Ascending aorta (tissue), 2 donors: ENCODE results near the gene CDCA5. TPM values are rescaled to one million over a fixed set of nuclear protein-coding genes. Genes with fewer than 3 reads are reported as not detected.

Experiments
- DNase-seq, 2 donors: peaks; one replicate each; pipeline ENCODE4 v3.0.0-alpha.2; 2019; ENCODE audit warnings: low spot score in 2 of 2
- H3K27ac ChIP-seq, 2 donors: fragments of 200-600 bp; sonication (generic); one replicate each; pipeline ENCODE4 v1.5.1; 2016 to 2017; ENCODE audit warnings: mild to moderate bottlenecking in 1 of 2
- H3K27me3 ChIP-seq: fragments of 200-600 bp; sonication (generic); one replicate; pipeline ENCODE4 v1.5.1; 2017
- H3K36me3 ChIP-seq, 2 donors: fragments of 200-600 bp; sonication (generic); one replicate each; pipeline ENCODE4 v1.5.1; 2016
- H3K4me1 ChIP-seq, 2 donors: fragments of 200-600 bp; sonication (generic); one replicate each; pipeline ENCODE4 v1.5.1; 2016 to 2017; ENCODE audit warnings: mild to moderate bottlenecking in 1 of 2
- H3K4me3 ChIP-seq, 2 donors: fragments of 200-600 bp; sonication (generic); one replicate each; pipeline ENCODE4 v1.5.1; 2016 to 2017; ENCODE audit warnings: mild to moderate bottlenecking in 1 of 2
- H3K9me3 ChIP-seq, 2 donors: fragments of 200-600 bp; sonication (generic); one replicate each; pipeline ENCODE4 v1.5.1; 2016
- CTCF ChIP-seq, 3 experiments: fragments of 200-600 bp in 2 of 3; fragments of 450-650 bp in 1 of 3; sonication (generic) in 2 of 3; IDR thresholded peaks; one replicate each; pipeline ENCODE4 v1.5.1; 2016 to 2019; ENCODE audit warnings: antibody characterized with exemption in 3 of 3, mild to moderate bottlenecking in 1 of 3, moderate library complexity in 1 of 3
- intact Hi-C: fragments of 100-400 bp; cut with DNase I; formaldehyde crosslinking; loops from one replicate; pipeline ENCODE4 v1.15.1; 2023
- total RNA-seq: library from RNA; depleted of rRNA; stranded (reverse); fragments of >200 nt; gene quantifications from one replicate; pipeline ENCODE4 v1.1.0, GENCODE V29; 2016

Gene CDCA5
- total RNA-seq, 1 donor from 2014 or later = not detected

GRCh38 chr11:65117206-65118096 lies 33.6 kb upstream of the CDCA5 start, which contains the start of gene ZNHIT2:
Gene ZNHIT2, minus strand, starts transcription at chr11:65117701. Its CDS starts 48 bp downstream, at chr11:65117653.
- Histone ChIP-seq H3K4me1 (peaks cover 27 to 33% of the 10 kb centered on the region in 2 donors), H3K36me3 (peaks cover 16 to 43% of the 10 kb centered on the region in 2 donors), H3K9me3 (no peaks in the 10 kb centered on the region), H3K27me3 (no peaks in the 10 kb centered on the region), H3K4me3 (peak within 1 kb of the TSS; percentile 87 to 97), H3K27ac (peak within 1 kb of the TSS; percentile 71 to 93)
- peak; percentile 92 to 97 (median 93) for TF ChIP-seq CTCF (IDR thresholded peaks at IDR 0.05)
- intact Hi-C loops = loop anchor here (1.0 to 10.0 kb wide), 5 partner anchors 21 to 263 kb away; partner anchors contain the start of genes ATG2A, CDCA5, VPS51 and ZFPL1
- peak; percentile 96 to 100 for DNase-seq

- Histone ChIP-seq H3K9me3 (no peaks in the 10 kb centered on the region), H3K27me3 (no peaks in the 10 kb centered on the region), H3K27ac (peak overlapping the region; percentile 71 to 93), H3K36me3 (peaks cover 16 to 43% of the 10 kb centered on the region in 2 donors), H3K4me3 (peak overlapping the region; percentile 87 to 97), H3K4me1 (peaks cover 26 to 40% of the 10 kb centered on the region in 2 donors)
- TF ChIP-seq CTCF (IDR thresholded peaks at IDR 0.05) = no peak
- no peak for DNase-seq
- intact Hi-C loops = loop anchor here (1.0 to 10.0 kb wide), 5 partner anchors 20 to 262 kb away; partner anchors contain the start of genes ATG2A, CDCA5, VPS51 and ZFPL1
Observed at GRCh38 chr11:65116370-65117205, 32.7 kb upstream of the CDCA5 start.

GRCh38 chr11:65115361-65116082 lies 31.7 kb upstream of the CDCA5 start:
- H3K4me1 ChIP-seq = peaks cover 23 to 37% of the 10 kb centered on the region in 2 donors
- H3K36me3 ChIP-seq = peaks cover 9 to 35% of the 10 kb centered on the region in 2 donors
- intact Hi-C loops = loop anchor here (5.0 to 10.0 kb wide), 2 partner anchors 198 to 261 kb away; partner anchors contain the start of gene ATG2A
- H3K9me3 ChIP-seq = no peaks in the 10 kb centered on the region
- no peak for DNase-seq
- no peak for TF ChIP-seq CTCF (IDR thresholded peaks at IDR 0.05)
- H3K27me3 ChIP-seq = no peaks in the 10 kb centered on the region
- peak overlapping the region in 1 of 2 donors; percentile 87 for H3K4me3 ChIP-seq
- no peak overlapping the region for H3K27ac ChIP-seq

GRCh38 chr11:65114538-65115171 lies 30.8 kb upstream of the CDCA5 start:
- DNase-seq = no peak
- H3K36me3 ChIP-seq = peaks cover 2 to 29% of the 10 kb centered on the region in 2 donors
- no peaks in the 10 kb centered on the region for H3K27me3 ChIP-seq
- peaks cover 25 to 38% of the 10 kb centered on the region in 2 donors for H3K4me1 ChIP-seq
- H3K27ac ChIP-seq = no peak overlapping the region
- TF ChIP-seq CTCF (IDR thresholded peaks at IDR 0.05) = no peak
- H3K9me3 ChIP-seq = no peaks in the 10 kb centered on the region
- intact Hi-C loops = loop anchor here (5.0 to 10.0 kb wide), 2 partner anchors 197 to 260 kb away; partner anchors contain the start of gene ATG2A
- H3K4me3 ChIP-seq = no peak overlapping the region
